ENCODE data around the gene CAPN13.

GRCh38 chr2:30732876-30733275, 74.4 kb downstream of the CAPN13 start:
- no peak for TF ChIP-seq CTCF (IDR thresholded peaks at IDR 0.05; ENCODE audit: low read depth, low read length, poor library complexity, severe bottlenecking)
- TF ChIP-seq EZH2phosphoT487 (IDR thresholded peaks at IDR 0.05; ENCODE audit: borderline replicate concordance, low read length) = no peak
